Sigmoid colon (tissue), 3 donors: ENCODE data around the gene CDKN2A.

Source experiments
- CTCF ChIP-seq, 4 experiments: fragments of 450-650 bp in 3 of 4; fragments of 200-600 bp in 1 of 4; IDR thresholded peaks; one replicate each; pipeline ENCODE4 v1.5.1; 2016 to 2019; ENCODE audit warnings: antibody characterized with exemption in 4 of 4, mild to moderate bottlenecking in 3 of 4, moderate library complexity in 2 of 4
- POLR2A ChIP-seq, 2 donors: fragments of 450-650 bp; IDR thresholded peaks; one replicate each; pipeline ENCODE4 v1.6.1; 2016; ENCODE audit warnings: antibody characterized with exemption in 2 of 2, mild to moderate bottlenecking in 2 of 2, moderate library complexity in 2 of 2

DNA sequence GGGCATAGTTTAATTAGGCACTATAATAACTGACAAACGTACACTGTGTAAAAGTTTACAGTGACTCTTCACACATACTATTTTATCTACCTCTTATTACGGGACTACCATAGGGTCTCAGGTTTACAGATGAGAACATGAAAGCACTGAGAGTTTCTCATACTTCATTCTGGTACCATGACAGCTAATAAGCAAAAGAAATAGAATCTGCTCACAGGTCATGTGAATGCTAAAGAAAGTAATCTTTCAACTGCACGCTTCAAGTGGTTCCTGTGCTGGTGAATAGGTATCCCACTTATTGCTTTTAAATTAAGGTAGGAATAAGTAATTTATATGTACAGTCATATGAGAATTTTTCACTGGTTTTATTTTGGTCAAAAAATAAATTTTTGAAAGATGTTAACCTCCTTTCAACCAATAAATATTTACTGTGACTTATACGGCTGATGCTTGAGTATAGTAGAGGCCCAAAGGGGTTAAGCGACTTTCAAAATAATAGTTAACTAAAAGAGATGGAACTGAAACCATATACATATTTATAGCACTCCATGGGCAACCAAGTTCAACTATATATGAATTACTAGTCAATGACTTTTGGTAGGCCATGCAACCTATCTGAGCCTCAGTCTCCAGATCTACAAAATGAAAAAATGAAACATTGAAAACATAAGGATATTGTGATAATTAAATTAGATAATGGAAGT lies 8.1 kb downstream of the CDKN2A start:
- TF ChIP-seq POLR2A (IDR thresholded peaks at IDR 0.05) = no peak
- TF ChIP-seq CTCF (IDR thresholded peaks at IDR 0.05) = no peak
